Thyroid gland (tissue), 4 donors: ENCODE results near the gene GPC6. TPM values are rescaled to one million over a fixed set of nuclear protein-coding genes. Genes with fewer than 3 reads are reported as not detected.

ENCODE experiments used
- DNase-seq, 2 donors: peaks; one replicate each; pipeline ENCODE4 v3.0.0-alpha.2; 2019
- H3K27ac ChIP-seq, 3 donors: fragments of 200-600 bp; sonication (generic); 1 replicate in 2 of 3; 2 replicates in 1 of 3; pipeline ENCODE4 v1.5.1; 2016 to 2019; ENCODE audit warnings: mild to moderate bottlenecking in 1 of 3, moderate library complexity in 1 of 3
- H3K27me3 ChIP-seq: fragments of 200-600 bp; sonication (generic); one replicate; pipeline ENCODE4 v1.5.1; 2019
- H3K36me3 ChIP-seq, 2 donors: fragments of 200-600 bp; sonication (generic); one replicate each; pipeline ENCODE4 v1.5.1; 2016 to 2019
- H3K4me1 ChIP-seq, 2 donors: fragments of 200-600 bp; sonication (generic); one replicate each; pipeline ENCODE4 v1.5.1; 2017 to 2019
- H3K4me3 ChIP-seq, 3 donors: fragments of 200-600 bp; sonication (generic); replicated peaks in 1 of 3; 1 replicate in 2 of 3; 2 replicates in 1 of 3; pipeline ENCODE4 v1.5.1; 2016; ENCODE audit warnings: mild to moderate bottlenecking in 1 of 3
- H3K9me3 ChIP-seq: fragments of 200-600 bp; sonication (generic); one replicate; pipeline ENCODE4 v1.5.1; 2017
- POLR2A ChIP-seq, 2 donors: fragments of 450-650 bp; IDR thresholded peaks; one replicate each; pipeline ENCODE4 v1.6.1; 2017; ENCODE audit warnings: antibody characterized with exemption in 2 of 2, mild to moderate bottlenecking in 2 of 2, moderate library complexity in 1 of 2
- WGBS, 2 donors: methylation state at CpG; one replicate each; pipeline ENCODE4 v1.1.5; 2017; 5-methylcytosine and 5-hydroxymethylcytosine counted together
- intact Hi-C: fragments of 100-400 bp; cut with DNase I; formaldehyde crosslinking; loops from one replicate; pipeline ENCODE4 v1.15.1; 2023
- total RNA-seq, 4 donors: library from RNA; depleted of rRNA; stranded (reverse); fragments of >200 nt; gene quantifications; one replicate each; pipeline ENCODE4 v1.2.3, GENCODE V29; 2016
- TF ChIP-seq, protein P1 (sequence below), 6 experiments: fragments of 200-600 bp in 3 of 6; fragments of 450-650 bp in 3 of 6; sonication (generic) in 3 of 6; IDR thresholded peaks; one replicate each; pipeline ENCODE4 v1.5.1; 2016 to 2019; ENCODE audit warnings: antibody characterized with exemption in 6 of 6, mild to moderate bottlenecking in 2 of 6, inconsistent platforms in 1 of 6, moderate library complexity in 1 of 6

GPC6 gene
- total RNA-seq, 4 donors from 2014 or later, result 2.8 to 13.4 (median 7.5) TPM

DNA sequence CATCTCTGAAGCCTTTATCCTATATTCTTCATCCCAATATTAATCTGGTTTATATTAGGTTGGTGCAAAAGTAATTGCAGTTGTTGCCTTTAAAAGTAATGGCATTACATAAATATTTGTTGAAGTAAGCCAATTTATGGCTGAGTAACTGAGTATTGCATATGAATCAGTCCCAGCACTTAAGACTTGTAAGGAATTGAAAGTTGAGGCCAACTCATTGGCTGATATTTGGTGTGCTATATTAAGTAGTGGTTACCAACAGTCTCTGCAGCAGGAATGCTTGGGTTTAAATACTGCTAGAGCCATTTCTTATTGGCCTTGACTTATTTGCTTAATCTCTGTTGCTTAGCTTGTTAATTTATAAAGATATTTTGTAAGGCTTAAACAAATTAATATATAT, 460.7 kb downstream of the GPC6 start:
- no peaks in the 10 kb centered on the region for H3K9me3 ChIP-seq
- DNase-seq, result no peak
- intact Hi-C loops, result no loop called here
- no peaks in the 10 kb centered on the region for H3K36me3 ChIP-seq
- no peaks in the 10 kb centered on the region for H3K27me3 ChIP-seq
- TF ChIP-seq, protein P1, sequence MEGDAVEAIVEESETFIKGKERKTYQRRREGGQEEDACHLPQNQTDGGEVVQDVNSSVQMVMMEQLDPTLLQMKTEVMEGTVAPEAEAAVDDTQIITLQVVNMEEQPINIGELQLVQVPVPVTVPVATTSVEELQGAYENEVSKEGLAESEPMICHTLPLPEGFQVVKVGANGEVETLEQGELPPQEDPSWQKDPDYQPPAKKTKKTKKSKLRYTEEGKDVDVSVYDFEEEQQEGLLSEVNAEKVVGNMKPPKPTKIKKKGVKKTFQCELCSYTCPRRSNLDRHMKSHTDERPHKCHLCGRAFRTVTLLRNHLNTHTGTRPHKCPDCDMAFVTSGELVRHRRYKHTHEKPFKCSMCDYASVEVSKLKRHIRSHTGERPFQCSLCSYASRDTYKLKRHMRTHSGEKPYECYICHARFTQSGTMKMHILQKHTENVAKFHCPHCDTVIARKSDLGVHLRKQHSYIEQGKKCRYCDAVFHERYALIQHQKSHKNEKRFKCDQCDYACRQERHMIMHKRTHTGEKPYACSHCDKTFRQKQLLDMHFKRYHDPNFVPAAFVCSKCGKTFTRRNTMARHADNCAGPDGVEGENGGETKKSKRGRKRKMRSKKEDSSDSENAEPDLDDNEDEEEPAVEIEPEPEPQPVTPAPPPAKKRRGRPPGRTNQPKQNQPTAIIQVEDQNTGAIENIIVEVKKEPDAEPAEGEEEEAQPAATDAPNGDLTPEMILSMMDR (IDR thresholded peaks at IDR 0.05), result no peak
- TF ChIP-seq POLR2A (IDR thresholded peaks at IDR 0.05), result no peak
- no peak overlapping the region for H3K27ac ChIP-seq
- no peak overlapping the region for H3K4me3 ChIP-seq
- no peaks in the 10 kb centered on the region for H3K4me1 ChIP-seq

DNA sequence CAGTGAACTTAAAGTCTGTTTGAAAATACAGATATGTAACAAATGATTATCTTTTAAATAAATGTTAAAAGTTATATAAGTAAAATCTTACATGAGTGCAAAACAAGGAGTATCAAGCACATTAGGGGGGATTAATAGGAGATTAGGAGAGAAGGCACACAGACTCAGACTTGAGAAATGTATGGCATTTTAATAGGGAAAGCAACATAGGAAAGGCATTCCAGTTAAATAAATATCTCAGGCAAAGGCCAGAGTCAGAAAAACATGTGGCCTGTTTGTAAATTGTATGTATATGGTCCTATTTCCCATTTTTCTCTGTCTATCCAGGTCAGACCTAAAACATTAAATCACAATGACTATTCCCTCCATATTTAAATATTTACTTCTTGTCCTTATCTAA, 462.7 kb downstream of the GPC6 start:
- no peak for DNase-seq
- no peak overlapping the region for H3K4me3 ChIP-seq
- H3K27me3 ChIP-seq, result no peaks in the 10 kb centered on the region
- no peaks in the 10 kb centered on the region for H3K36me3 ChIP-seq
- intact Hi-C loops, result no loop called here
- no peaks in the 10 kb centered on the region for H3K9me3 ChIP-seq
- no peaks in the 10 kb centered on the region for H3K4me1 ChIP-seq
- TF ChIP-seq POLR2A (IDR thresholded peaks at IDR 0.05), result no peak
- TF ChIP-seq, protein P1 (IDR thresholded peaks at IDR 0.05), result no peak
- no peak overlapping the region for H3K27ac ChIP-seq

DNA sequence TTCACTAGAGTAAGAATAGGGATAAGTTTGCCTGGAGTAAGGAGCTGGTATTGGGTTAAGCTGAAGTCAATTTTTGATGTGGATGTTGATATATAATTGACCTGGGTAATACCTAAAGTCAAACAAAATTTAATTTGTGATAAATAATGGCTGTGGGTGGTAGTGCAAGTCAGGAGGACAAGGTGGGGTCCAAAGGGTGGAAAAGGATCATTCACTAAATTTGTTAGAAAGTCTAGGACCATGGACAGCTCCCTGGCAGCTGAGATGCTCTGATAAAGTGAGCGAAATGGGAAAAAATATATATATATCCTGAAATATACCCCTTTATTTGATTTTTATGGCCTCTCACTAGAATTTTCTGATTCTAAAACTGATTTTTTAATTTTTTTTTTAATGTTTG, 463.5 kb downstream of the GPC6 start:
- H3K36me3 ChIP-seq, result no peaks in the 10 kb centered on the region
- intact Hi-C loops, result no loop called here
- 35 to 45% methylated on average over 1 of the region's 1 CpG for WGBS, 2 donors

GRCh38 chr13:93698016-93698613, 471.5 kb downstream of the GPC6 start:
- TF ChIP-seq, protein P1 (IDR thresholded peaks at IDR 0.05), result no peak
- TF ChIP-seq POLR2A (IDR thresholded peaks at IDR 0.05), result no peak
- Histone ChIP-seq H3K27ac (no peak overlapping the region), H3K4me3 (no peak overlapping the region), H3K9me3 (no peaks in the 10 kb centered on the region), H3K4me1 (no peaks in the 10 kb centered on the region), H3K36me3 (no peaks in the 10 kb centered on the region), H3K27me3 (no peaks in the 10 kb centered on the region)
- WGBS, 2 donors, result 75% methylated on average over 5 of the region's 5 CpGs
- intact Hi-C loops, result no loop called here
- DNase-seq, result no peak

More for the DNA sequence above, 463.5 kb downstream of the GPC6 start:
- H3K27ac ChIP-seq, result no peak overlapping the region
- H3K9me3 ChIP-seq, result no peaks in the 10 kb centered on the region
- H3K27me3 ChIP-seq, result no peaks in the 10 kb centered on the region
- no peaks in the 10 kb centered on the region for H3K4me1 ChIP-seq
- no peak for TF ChIP-seq POLR2A (IDR thresholded peaks at IDR 0.05)
- TF ChIP-seq, protein P1 (IDR thresholded peaks at IDR 0.05), result no peak
- no peak overlapping the region for H3K4me3 ChIP-seq
- DNase-seq, result no peak

DNA sequence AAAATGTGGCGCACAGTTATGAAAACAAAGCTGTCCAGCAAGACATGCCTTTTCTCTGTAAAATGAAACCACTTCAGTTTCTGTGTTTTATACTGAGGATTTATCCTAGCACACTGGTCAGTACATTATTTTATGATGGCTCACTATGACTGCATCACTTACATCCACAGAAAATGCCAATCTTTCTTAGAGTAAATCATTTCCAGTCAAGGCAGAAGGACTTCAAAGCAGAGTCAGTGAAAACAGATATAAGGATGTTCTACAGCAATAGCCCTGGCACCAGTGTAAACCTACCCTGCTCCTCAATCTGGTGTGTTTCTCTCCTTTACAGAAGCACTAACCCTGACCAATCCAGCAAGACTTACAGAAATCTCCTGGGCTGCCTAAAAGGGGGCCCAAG, 473.5 kb downstream of the GPC6 start:
- H3K4me1 ChIP-seq, result no peaks in the 10 kb centered on the region
- 49 to 62% methylated on average over 1 of the region's 1 CpG for WGBS, 2 donors
- no peaks in the 10 kb centered on the region for H3K36me3 ChIP-seq
- intact Hi-C loops, result no loop called here
- H3K9me3 ChIP-seq, result no peaks in the 10 kb centered on the region
- DNase-seq, result no peak
- H3K27me3 ChIP-seq, result no peaks in the 10 kb centered on the region
- no peak overlapping the region for H3K4me3 ChIP-seq
- no peak for TF ChIP-seq POLR2A (IDR thresholded peaks at IDR 0.05)
- TF ChIP-seq, protein P1 (IDR thresholded peaks at IDR 0.05), result no peak
- no peak overlapping the region for H3K27ac ChIP-seq
